ENCODE measurements around the gene SREBF2.
"Not testable (repeated sequence)": the region's sequence is repeated elsewhere in the genome, so short reads cannot be mapped to it uniquely, and the experiment has no call there.

Gene SREBF2

DNA sequence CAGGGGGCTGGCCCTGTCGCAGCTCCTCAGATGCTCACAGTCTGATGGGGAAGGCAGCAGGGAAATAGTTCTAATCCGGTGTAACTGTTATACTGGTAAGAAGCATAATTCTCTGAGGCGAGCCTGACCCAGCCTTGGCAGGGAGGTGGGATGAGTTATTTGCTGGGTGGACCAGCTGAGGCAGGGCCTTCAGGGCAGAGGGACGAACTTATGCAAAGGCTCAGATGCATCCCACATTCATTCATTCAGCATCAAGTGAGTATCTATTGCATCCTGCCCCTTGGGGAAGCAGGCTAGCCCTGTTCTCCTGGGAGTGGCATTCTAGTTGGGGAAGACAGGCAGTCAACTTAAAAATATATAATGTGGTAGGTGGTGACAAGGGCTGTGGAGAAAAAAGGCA is 13.6 kb upstream of the SREBF2 start:
- no peak for DNase-seq
- intact Hi-C loops (cut with DNase I), result no loop called here

DNA sequence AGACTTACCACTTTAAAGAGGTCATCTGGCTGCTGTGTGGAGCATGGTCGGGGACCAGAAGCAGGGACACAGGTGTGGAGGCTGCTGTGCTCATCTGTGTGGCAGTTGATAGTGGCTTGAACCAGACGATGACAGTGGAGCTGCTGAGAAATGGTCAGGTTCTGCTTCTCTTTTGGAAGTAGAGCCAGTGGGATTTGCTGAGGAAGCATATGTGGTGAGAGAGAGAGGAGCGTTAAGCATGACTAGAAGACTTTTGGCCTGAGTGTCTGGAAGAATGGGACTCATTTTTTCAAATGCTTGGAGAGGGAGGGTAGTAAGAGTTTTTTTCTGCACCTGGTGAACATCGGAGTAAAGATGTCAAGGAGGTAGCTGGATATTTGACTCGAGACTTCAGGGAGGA is 12.5 kb upstream of the SREBF2 start:
- intact Hi-C loops (cut with DNase I), result no loop called here
- no peak for DNase-seq

DNA sequence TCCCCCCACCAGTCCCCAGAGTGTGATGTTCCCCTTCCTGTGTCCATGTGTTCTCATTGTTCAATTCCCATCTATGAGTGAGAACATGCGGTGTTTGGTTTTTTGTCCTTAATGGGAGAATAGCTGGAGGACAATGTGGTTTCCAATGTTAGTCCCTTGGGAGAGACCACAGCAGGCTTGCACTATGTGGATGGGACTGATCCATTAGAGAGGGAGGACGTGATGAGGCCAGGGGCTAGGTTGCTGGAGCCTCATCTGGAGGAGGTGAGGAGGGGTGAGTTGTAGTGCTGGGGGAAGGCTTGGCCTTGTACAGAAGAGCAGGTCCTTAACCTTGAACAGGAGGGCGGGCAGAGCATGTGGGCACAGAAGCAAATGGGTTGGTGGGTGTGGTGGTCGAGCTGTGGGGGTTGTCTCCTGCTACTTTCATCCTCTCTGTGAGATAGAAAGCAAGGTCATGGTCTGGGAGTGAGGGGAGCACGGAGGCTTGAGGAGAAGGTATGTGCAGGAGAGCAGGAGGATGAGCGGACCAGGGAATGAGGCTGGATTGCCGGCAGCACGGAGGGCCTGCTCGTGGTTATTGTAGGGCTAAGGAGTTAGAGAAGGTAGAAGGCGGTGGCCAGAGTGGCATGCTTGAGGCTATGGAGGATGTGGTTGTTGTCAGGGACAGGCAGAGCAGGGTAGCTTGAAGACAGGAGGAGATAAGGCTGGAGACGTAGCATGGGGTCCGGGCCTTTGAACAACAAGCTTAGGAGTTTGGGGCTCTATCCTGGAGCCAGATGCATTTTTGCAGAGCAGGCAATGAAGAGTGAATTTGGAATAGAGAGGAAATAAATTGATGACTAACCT is 11.2 kb upstream of the SREBF2 start:
- intact Hi-C loops (cut with DNase I), result no loop called here
- DNase-seq, result no peak

DNA sequence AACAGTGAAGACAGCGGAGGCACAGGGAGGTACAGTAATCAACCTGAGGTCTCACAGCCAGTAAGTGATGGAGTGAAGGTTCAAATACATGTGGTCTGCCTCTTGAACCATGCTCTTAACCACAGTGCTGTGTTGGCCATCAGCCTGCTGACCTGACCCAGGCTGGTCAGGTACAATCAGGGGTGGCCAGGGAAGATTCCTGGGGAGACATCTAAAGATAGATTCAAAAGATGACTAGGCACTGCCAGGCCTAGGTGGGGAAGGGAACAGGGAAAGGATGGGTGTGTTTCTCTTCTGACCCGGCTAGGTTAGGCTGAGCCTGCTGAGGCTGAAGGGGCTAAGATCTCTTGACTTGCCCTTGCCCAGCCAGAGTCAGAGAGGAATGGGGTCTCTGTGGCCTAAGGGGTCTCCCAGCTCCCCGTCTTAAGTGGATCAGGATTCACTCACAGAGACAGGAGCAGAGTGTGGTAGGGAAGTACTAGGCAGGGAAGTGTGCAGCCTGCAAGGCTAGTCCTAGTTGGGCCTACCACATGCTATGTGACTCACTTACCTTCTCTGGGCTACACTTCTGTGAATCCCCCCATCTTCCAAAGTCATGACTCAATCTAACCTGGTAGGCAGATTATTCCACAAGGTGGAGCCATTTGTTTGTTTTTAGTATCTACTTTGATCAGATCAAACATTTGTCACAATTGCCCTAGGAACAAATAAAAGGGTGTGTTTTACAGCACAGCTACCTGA is 10.4 kb upstream of the SREBF2 start:
- intact Hi-C loops (cut with DNase I), result no loop called here
- peak in 4 of 42 donors; percentile 20 to 45 (median 29) for DNase-seq

DNA sequence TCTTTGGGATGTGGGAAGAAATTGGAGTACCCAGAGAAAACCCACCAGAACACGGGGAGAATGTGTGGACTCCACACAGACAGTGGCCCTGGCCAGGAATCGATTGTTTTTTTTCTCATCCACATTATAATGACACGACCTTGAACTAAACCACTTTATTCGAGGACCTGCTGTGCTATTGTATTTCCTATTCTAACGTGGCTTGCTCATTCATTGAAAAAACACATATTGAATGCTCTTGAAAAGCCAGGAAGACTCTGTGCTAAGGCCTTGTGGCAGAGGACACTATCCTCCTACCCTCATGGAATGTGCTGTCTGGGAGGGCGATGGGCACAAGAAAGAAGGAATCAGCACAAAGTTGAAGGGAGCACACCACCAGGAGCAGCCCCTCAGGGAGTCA is 9.1 kb upstream of the SREBF2 start:
- no peak for DNase-seq
- intact Hi-C loops (cut with DNase I), result no loop called here

DNA sequence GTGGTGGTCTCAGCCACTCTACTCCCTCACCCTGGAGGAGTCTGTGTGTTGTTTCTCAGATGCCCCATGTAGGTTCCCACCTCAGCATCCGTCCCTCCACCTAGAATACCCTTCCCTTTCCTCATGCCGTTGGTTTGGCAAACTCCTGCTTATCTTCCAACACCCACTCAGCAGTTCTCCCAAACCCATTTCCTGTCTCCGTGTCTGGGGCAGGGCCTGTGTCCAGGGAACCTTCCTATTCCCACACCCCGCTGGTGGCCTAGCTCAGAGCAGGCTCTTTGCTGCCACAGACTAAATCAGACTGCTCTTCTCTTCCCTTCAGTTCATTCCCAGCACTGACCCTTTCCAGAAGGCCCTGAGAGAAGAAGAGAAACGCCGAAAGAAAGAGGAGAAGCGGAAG is 7.5 kb upstream of the SREBF2 start:
- intact Hi-C loops (cut with DNase I), result no loop called here
- no peak for DNase-seq

DNA sequence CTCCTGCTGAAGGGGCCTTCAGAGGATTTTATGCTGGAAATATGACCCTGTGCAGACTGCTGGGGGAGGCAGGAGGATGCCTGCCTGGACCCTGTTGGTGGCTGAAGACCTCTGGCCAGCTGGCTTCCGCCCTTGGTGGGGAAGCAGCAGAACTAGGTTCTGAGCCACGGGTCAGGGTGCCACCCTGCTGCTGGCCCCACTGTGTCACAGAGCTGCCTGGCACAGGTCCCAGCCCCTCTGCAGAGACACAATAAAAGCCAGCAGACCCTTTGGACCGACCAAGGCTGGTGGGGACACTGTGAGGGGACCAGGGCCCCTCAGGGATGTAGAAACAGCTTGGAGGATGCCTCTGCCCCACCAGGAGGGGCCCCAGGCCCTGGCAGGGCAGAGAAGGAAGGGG is 6.9 kb upstream of the SREBF2 start:
- DNase-seq, result no peak
- intact Hi-C loops (cut with DNase I), result no loop called here

DNA sequence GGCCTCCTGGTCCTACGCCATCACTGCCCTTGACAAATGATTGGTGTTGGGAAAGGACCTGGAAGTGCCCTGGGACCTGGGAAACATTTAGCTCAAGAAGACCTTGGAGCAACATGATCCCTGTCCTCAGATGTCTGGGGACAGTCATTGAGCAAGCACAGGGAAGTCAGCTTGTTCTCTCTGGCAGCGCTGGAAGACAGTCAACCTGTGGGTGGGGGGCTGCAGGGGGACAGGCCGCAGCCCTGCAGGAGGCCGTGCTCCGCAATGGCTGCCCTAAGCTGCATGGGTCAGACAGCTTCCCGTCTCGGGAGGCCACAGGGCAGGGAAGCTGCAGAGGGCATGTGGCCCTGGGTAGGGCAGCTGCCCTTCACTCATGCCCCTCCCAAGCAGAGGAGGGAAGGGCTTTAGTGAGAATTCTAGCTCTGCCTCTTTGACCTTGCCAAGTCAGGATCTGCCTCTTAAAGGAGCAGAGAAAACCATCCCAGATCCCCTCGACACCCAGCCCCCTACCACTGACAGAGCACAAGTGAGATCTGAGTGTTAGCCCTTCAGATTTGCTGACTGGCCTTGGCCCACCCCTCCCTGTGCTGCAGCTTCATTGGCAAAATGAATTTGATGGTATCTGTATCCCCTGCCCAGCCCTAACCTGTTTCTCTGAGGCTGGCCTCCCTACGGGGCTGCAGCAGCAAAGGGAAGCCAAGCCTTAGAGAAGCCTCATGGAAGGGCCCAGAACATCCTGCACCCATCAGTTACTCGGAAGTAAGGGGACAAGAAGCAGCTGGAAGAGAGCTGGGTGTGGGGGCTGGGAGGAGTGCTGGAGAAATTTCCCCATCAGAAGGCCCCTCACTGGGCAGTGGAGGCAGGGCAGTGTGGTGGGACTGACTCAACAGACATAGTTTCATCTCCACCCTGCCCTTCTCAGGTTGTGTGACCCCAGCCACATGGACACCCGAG is 6.2 kb upstream of the SREBF2 start:
- peak in 1 of 42 donors; percentile 54 for DNase-seq
- intact Hi-C loops (cut with DNase I), result no loop called here

DNA sequence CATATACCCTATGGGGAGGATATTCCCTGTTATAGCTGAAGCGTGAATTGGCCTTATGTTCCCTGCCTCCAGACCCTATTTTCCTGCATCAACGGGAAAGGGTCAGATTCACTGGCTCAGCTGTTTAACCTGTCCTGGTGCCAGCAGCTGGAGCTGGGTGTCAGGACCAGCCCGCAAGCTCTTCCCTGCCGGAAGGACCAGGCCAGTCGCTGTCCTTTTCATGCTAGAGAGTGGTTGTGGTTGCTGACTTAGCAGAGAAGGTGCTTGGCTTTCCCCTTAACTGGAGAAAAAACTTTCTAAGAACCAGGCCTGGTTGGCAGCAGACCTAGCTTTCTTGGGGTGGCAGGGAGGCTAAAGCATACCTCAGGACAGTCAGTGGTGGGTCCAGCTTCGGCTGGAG is 5.2 kb upstream of the SREBF2 start:
- peak in 2 of 42 donors; percentile 38 to 50 for DNase-seq
- intact Hi-C loops (cut with DNase I), result no loop called here

DNA sequence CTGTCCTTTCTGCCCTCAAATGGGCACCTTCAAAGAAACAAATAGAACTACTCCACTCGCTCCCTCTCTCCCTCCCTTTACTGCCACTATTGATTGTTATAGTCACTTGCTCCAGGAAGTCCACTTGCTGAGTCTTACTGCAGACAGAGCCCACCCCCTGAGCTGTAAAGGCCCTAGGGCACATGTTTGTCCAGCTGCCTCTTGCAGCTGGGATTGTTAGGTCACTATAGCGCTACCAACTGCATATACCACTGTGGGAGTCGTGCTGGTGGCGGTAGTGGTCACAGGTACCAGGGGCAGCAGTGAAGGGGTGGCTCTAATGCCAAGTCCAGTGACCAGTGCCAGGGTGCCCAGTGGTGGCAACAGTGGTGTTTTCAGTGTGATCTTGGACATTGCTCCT is 4.4 kb upstream of the SREBF2 start:
- intact Hi-C loops (cut with DNase I), result no loop called here

DNA sequence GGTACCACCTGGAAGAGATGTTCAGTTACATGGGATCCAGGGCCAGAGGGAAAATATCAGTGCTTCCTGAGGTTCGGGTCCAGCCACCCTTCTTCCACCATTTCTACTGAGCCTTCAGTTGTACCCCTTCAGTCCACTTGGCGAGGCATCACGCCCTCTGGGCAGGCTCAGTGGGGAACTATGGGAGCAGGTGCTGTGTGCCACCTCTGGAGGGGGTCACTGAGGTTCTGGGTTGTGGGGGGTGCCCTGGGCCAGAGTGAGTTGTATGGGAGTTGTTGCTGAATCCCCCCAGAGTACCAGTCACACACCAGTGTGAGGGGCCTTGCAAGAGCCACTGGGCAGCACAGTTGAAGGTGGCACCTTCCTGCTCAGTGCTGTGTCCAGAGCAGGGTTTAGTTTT is 2.7 kb upstream of the SREBF2 start:
- DNase-seq, result no peak
- intact Hi-C loops (cut with DNase I), result no loop called here

More for the DNA sequence above, 4.4 kb upstream of the SREBF2 start:
- no peak for DNase-seq

DNA sequence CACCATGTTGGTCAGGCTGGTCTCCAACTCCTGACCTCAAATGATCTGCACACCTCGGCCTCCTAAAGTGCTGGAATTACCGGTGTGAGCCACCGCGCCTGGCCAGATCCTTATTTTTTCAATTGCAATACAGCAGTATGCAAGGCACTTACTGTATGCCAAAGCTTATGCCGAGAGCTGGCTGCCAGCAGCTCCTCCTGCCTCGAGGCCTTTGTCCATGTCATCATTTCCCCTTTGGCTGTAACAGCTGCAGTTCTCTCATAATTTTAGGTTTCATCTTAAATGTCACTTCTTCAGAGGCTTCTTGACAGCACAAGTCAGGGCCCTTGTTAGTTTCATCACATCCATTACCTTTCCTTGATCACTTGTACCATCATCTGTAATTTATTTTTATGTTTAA is 1.5 kb upstream of the SREBF2 start:
- intact Hi-C loops (cut with DNase I), result no loop called here
- no peak for DNase-seq

DNA sequence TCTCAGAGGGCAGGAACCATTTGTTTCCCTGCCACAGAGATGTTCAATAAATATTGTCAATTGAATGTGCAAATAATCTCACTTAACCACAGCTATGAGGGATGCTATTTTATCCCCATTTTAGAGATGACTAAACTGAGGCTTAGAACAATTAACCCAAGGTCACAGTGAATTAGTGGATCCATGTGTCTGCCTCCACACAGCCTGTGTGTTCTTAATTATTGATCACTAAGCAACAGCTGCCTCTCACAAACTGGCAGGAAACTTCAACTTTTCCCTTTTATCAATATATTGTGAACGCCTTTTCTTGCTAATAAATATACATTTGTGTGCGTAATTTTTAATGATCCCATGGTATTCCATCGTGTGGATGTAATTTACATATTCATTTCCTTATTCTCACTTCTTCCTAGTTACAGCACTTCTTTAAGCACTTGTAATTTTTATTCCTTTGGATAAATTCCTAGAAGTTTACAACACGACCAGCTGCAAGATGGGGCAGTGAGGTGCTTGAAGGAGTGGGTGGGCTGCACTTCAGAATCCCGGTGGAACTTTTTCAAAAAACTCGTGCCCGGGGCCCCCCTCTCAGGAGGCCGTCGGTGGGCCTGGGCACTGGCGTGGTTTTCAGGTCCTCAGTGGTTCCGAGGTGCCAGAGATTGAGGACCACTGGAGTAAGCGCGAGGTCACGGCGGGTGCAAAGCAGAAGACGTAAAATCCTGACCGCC is 915 bp upstream of the SREBF2 start:
- DNase-seq, result peak in 1 of 42 donors; percentile 27
- intact Hi-C loops (cut with DNase I), result loop anchor here (2.0 kb wide), 1 partner anchor 109 kb away; no protein-coding TSS in a partner anchor

DNA sequence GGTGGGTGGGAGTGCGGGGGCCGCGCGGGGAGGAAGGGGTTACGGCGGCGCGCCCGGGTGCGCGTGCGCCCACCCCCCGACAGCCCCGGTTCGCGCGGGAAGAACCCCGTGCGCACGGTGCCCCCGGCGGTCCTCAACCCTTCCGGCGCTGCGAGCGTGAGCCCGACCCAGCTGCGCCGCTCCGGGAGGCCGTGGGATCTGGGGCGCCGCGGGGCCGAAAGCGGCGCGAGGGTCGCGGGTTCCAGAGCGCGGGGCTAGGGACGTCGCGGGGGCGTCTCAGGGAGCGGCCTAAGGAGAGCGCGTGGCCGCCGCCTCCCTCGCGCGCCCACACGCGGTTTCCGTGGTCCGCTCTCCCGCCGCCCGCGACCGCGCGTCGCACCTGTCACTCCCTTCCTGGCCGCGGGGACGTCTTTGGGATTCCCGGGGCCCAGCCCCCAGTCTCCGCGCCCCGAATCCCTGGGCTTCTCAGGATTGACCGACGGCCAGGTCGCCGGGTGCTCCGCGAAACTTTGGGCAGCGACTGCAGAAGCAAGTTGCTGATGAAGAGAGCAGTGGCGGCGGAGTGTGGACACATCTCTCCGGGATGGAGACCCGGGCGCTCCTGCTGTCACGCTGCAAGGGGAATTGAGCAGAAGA is 582 bp downstream of the SREBF2 start:
- intact Hi-C loops (cut with DNase I), result loop anchor here (2.0 kb wide), 1 partner anchor 107 kb away; no protein-coding TSS in a partner anchor
- peak in 41 of 42 donors; percentile 20 to 77 (median 52) for DNase-seq

DNA sequence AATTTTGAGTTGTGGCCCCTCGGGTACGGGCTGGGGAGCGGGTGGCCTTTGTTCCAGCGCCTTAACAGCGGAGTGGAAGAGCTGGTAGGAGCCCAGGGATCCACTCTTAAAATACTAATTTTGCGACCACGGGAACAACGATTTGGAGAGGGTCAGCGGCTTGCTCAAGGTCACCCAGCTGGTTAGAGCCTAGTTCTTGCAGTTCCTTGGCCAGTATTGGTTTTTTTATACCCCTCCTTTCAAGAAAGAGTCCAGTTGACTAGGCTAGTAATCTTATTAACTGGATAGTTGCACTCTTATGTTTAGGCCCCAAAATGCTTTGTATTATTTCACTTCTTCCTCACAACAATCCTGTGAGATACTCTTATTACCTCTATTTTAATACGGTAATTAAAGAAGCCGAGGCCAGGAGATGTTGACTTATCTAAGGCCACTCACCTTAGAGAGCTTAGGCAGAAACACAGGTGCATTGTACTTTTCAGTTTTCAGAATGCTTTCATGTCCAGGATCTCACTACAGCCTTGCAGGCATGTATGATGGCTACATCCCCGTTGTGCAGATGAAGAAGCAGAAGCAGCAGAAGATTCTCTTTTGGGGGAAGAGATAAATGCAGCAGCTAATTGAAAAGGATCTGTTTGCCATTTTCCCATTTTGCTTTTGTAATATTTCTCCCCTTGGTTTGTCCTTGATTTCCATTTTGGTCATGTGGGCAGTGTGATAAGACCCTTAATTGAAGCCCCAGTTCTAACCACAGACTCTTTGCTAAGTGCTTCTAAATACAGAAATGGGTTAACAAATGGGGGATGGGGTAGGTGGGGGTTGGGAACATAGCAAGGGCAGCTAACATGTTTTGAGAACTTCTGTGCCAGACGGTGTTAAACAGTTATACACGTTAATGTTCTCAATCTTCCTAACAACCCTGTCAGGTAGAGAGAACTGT is 1.4 kb downstream of the SREBF2 start:
- no peak for DNase-seq
- intact Hi-C loops (cut with DNase I), result no loop called here

DNA sequence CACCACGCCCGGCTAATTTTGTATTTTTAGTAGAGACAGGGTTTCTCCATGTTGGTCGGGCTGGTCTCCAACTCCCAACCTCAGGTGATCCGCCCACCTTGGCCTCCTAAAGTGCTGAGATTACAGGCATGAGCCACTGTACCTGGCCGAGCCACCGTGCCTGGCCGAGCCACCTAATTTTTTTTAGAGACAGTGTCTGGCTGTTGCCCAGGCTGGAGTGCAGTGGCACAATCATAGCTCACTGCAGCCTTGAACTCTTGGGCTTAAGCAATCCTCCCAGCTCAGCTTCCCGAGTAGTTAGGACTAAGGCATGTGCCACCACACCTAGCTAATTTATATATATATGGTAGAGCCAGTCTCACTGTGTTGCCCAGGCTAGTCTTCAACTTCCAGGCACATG is 2.6 kb downstream of the SREBF2 start:
- not testable (repeated sequence) for DNase-seq

DNA sequence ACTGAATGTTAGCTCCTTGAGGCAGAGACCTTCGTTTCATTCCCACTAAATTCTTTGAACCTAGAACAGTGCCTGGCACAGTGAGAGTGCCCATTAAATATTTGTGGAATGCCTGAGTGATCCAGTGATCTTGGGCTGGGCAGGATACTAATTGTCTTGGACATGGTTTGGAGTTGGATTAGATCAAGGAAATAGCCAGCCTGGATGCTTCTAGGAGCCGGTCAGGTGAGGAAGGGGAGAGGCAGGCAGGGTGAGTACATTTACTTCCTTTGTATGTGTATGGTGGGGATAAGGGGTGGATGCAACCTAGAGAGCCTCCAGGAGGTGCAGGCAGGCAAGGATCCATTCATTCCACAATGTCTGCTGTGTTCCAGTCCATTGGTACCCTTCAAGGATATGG is 3.6 kb downstream of the SREBF2 start:
- intact Hi-C loops (cut with DNase I), result no loop called here
- DNase-seq, result no peak

More for the DNA sequence above, 2.6 kb downstream of the SREBF2 start:
- intact Hi-C loops (cut with DNase I), result not testable (repeated sequence)

Measured in head of caudate nucleus (tissue), 42 donors.